Medulla oblongata (tissue), 1 donor: ENCODE measurements around the gene MYADM.

Experiments
- DNase-seq: peaks from one replicate; pipeline ENCODE4 v3.0.0-alpha.2; 2015; ENCODE audit errors: extremely low spot score

Gene MYADM

DNA sequence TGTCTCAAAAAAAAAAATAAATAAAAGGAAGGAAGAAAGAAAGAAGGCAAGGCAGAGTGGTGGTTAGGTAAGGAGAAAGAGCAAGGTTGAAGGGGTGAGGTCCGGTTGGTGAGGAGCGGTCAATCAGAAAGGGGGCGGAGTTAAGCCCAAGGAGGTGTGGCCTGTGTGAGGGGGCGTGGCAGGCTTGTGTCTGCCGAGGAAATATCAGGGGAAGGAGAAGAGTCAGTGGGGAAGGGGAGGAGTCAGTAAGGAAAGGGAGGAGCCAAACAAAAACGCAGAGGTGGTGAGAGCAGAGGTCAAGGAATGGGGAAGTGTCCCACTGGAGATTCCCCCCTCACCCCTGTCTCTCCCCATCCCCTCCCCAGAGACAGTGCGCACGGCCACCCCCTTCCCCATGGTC, 47.3 kb downstream of the MYADM start:
- DNase-seq = no peak

DNA sequence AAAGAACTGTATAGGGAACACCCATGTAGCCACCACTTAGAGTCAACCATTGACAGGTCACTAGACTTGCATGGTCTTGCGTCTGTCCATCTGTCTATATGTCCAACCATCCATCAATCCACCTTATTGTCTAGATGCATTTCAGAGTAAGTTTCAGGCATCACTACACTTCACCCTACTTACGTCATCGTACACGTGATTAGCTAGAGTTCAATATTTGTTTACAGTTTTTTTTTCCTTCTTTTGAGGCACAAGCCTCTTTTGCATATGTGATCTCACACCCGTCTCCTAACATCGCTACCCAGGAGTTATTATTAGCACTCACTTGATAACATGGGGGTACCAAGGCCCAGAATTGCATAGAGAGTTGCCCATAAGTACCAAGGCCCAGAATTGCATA, 48.3 kb downstream of the MYADM start:
- DNase-seq = no peak

DNA sequence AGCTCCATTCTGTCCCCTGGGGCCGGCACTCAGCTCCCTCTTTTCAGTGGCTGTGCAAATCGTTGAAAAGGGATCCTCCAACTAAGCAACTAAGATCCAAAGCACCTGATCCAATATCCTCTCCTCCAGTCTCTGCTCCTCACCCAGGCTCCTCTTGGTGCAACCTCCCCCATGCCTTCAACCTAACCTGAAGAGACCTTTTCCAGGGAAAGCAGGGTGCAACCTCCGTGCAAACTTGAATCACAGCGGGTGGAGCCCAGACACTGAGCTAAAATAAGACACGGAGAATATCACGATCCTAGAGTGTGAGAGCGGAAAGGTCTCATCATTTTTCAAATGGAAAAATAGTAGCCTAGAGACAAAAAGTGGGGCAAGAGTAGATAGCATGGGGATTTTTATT, 49.7 kb downstream of the MYADM start:
- DNase-seq = no peak
